Liver (tissue), 9 donors: Measurements from ENCODE around the gene ARHGEF10L. TPM values are rescaled to one million over a fixed set of nuclear protein-coding genes. Genes with fewer than 3 reads are reported as not detected.

Experiments
- DNase-seq: peaks from one replicate; pipeline ENCODE4 v3.0.0-alpha.2; 2017; ENCODE audit warnings: low spot score
- H3K27ac ChIP-seq, 2 donors: one replicate each; pipeline ENCODE4 v1.7.0; 2013; ENCODE audit warnings: inconsistent platforms in 2 of 2, low read length in 2 of 2, control low read depth in 1 of 2, low read depth in 1 of 2, mild to moderate bottlenecking in 1 of 2
- H3K27me3 ChIP-seq, 4 donors: one replicate each; pipeline versions ENCODE4 v1.6.1 to v1.7.0; 2013; ENCODE audit warnings: low read length in 3 of 4, inconsistent platforms in 1 of 4, mild to moderate bottlenecking in 1 of 4, moderate library complexity in 1 of 4; ENCODE audit not compliant: control insufficient read depth in 4 of 4, insufficient read depth in 4 of 4
- H3K36me3 ChIP-seq, 4 donors: one replicate each; pipeline versions ENCODE4 v1.6.1 to v1.7.0; 2013; ENCODE audit warnings: low read length in 3 of 4, mild to moderate bottlenecking in 3 of 4, low read depth in 1 of 4, moderate library complexity in 1 of 4; ENCODE audit not compliant: control insufficient read depth in 4 of 4, insufficient read depth in 3 of 4
- H3K4me1 ChIP-seq, 4 donors: one replicate each; pipeline versions ENCODE4 v1.6.1 to v1.7.0; 2013; ENCODE audit warnings: low read length in 3 of 4, mild to moderate bottlenecking in 3 of 4, moderate library complexity in 1 of 4; ENCODE audit not compliant: control insufficient read depth in 4 of 4, insufficient read depth in 4 of 4
- H3K4me3 ChIP-seq, 3 donors: one replicate each; pipeline versions ENCODE4 v1.6.1 to v1.7.0; 2013; ENCODE audit warnings: low read length in 3 of 3, control low read depth in 1 of 3, low read depth in 1 of 3, mild to moderate bottlenecking in 1 of 3
- H3K9ac ChIP-seq, 2 donors: one replicate each; pipeline ENCODE4 v1.7.0; 2013; ENCODE audit warnings: low read length in 2 of 2, mild to moderate bottlenecking in 2 of 2, moderate library complexity in 2 of 2, control low read depth in 1 of 2, low read depth in 1 of 2
- H3K9me3 ChIP-seq, 4 donors: one replicate each; pipeline versions ENCODE4 v1.6.1 to v1.7.0; 2013; ENCODE audit warnings: low read length in 3 of 4; ENCODE audit not compliant: control insufficient read depth in 4 of 4
- FOXA1 ChIP-seq: IDR thresholded peaks from 2 replicates; pipeline ENCODE4 v1.6.1; 2016; ENCODE audit warnings: antibody characterized with exemption
- FOXA2 ChIP-seq: IDR thresholded peaks from 2 replicates; pipeline ENCODE4 v1.6.1; 2016; ENCODE audit warnings: antibody characterized with exemption
- GABPA ChIP-seq, 2 donors: IDR thresholded peaks in 1 of 2; conservative IDR thresholded peaks in 1 of 2; 2 replicates each; pipeline ENCODE4 v1.6.1; 2016; ENCODE audit warnings: antibody characterized with exemption in 2 of 2, mild to moderate bottlenecking in 1 of 2, moderate library complexity in 1 of 2
- HNF4A ChIP-seq, 2 donors: conservative IDR thresholded peaks; 2 replicates each; pipeline ENCODE4 v1.6.1; 2016; ENCODE audit warnings: antibody characterized with exemption in 2 of 2, mild to moderate bottlenecking in 2 of 2
- HNF4G ChIP-seq: IDR thresholded peaks from 2 replicates; pipeline ENCODE4 v1.6.1; 2016; ENCODE audit warnings: antibody characterized with exemption
- JUND ChIP-seq, 2 donors: IDR thresholded peaks; 2 replicates each; pipeline ENCODE4 v1.6.1; 2016; ENCODE audit warnings: antibody characterized with exemption in 2 of 2
- NR2F2 ChIP-seq: IDR thresholded peaks from 2 replicates; pipeline ENCODE4 v1.6.1; 2016; ENCODE audit warnings: antibody characterized with exemption
- RAD21 ChIP-seq, 2 donors: IDR thresholded peaks; 2 replicates each; pipeline ENCODE4 v1.6.1; 2016; ENCODE audit warnings: antibody characterized with exemption in 2 of 2, mild to moderate bottlenecking in 2 of 2
- RXRA ChIP-seq, 2 donors: IDR thresholded peaks; 2 replicates each; pipeline ENCODE4 v1.6.1; 2017 to 2018; ENCODE audit warnings: antibody characterized with exemption in 2 of 2, mild to moderate bottlenecking in 1 of 2
- SP1 ChIP-seq: IDR thresholded peaks from 2 replicates; pipeline ENCODE4 v1.6.1; 2018; ENCODE audit warnings: antibody characterized with exemption, mild to moderate bottlenecking
- TAF1 ChIP-seq: conservative IDR thresholded peaks from 2 replicates; pipeline ENCODE4 v1.6.1; 2016; ENCODE audit warnings: antibody characterized with exemption, mild to moderate bottlenecking
- YY1 ChIP-seq: IDR thresholded peaks from 2 replicates; pipeline ENCODE4 v1.6.1; 2016; ENCODE audit warnings: antibody characterized with exemption, mild to moderate bottlenecking
- whole genome bisulfite sequencing: extraction: QIAGEN DNeasy Blood & Tissue Kit; methylation state at CpG from one replicate; pipeline ENCODE4 v1.1.7; 2013; 5-methylcytosine and 5-hydroxymethylcytosine counted together
- polyA plus RNA-seq, 2 donors: library from polyadenylated mRNA; stranded (reverse) in 1 of 2; unstranded in 1 of 2; fragments of 200-250 nt in 1 of 2; fragments of >200 nt in 1 of 2; fragmentation: Nextera tagmentation in 1 of 2; extraction: Ambion mirVana in 1 of 2; gene quantifications; one replicate each; pipeline versions ENCODE4 v1.2.1 to v1.2.3, GENCODE V29; 2013 to 2015
- total RNA-seq, 2 donors: library from RNA; depleted of rRNA; stranded (reverse); fragments of >200 nt; gene quantifications; one replicate each; pipeline ENCODE4 v1.2.3, GENCODE V29; 2014
- TF ChIP-seq, protein P1 (sequence below): IDR thresholded peaks from 2 replicates; pipeline ENCODE4 v1.6.1; 2016; ENCODE audit warnings: antibody characterized with exemption
- TF ChIP-seq, protein P2 (sequence below): IDR thresholded peaks from 2 replicates; pipeline ENCODE4 v1.6.1; 2016; ENCODE audit warnings: antibody characterized with exemption
- TF ChIP-seq, protein P3 (sequence below): fragments of 150-350 bp; IDR thresholded peaks from 2 replicates; pipeline ENCODE4 v1.5.1; 2017; ENCODE audit warnings: improper control_type of control experiment, low read depth, low read length; ENCODE audit not compliant: missing input control
- donor health status: healthy.
- donor health status: healthy.
- donor health status: healthy.
- donor health status: healthy.
- donor health status: healthy.

ARHGEF10L gene
- total and polyA plus RNA-seq, 4 donors, result 26.3 to 169 (median 57.5) TPM

DNA sequence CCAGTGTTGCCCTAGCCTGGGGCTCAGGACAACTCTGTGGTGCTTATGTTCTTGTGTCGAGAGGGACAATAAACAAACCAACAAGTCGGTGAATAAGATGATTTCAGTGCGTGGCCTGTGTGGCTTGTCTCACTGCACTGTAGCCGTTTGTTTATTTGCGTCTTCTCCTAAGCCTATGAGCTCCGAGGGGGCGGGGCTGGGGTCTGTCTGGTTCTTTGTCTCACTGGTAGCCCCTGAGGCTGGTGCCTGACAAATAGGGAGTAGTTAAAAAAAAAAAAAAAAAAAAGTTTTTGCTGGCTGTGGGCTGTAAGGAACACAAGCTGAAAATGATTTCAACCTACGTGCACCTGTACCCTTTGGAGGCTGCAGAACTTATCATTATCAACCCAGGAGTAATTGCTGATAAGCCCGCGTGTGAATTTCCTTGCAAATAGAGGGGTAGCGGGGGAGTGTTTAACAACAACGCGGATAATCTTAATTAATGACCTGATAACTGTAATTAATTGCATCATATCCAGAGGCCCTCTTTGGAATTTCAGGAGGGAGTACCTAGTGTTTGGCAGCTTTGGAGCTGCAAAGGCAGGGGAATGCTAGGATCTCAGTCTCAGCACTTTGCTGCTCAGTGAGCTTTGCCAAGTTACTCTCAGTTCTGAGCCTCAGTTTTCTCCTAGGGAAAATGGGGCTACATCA, 925 bp upstream of the ARHGEF10L start:
- no peaks in the 10 kb centered on the region for H3K27me3 ChIP-seq
- DNase-seq, result no peak
- H3K4me3 ChIP-seq, result no peak overlapping the region
- TF ChIP-seq FOXA1 (no peak), NR2F2 (no peak), HNF4A (conservative IDR thresholded peaks at IDR 0.05) (no peak)
- no peaks in the 10 kb centered on the region for H3K36me3 ChIP-seq
- no peaks in the 10 kb centered on the region for H3K9me3 ChIP-seq
- 18% methylated on average over 13 of the region's 13 CpGs for WGBS
- peaks cover 6 to 27% (median 15%) of the 10 kb centered on the region in 4 donors for H3K4me1 ChIP-seq
- H3K27ac ChIP-seq, result peak overlapping the region; percentile 79 to 80
- H3K9ac ChIP-seq, result no peak overlapping the region

DNA sequence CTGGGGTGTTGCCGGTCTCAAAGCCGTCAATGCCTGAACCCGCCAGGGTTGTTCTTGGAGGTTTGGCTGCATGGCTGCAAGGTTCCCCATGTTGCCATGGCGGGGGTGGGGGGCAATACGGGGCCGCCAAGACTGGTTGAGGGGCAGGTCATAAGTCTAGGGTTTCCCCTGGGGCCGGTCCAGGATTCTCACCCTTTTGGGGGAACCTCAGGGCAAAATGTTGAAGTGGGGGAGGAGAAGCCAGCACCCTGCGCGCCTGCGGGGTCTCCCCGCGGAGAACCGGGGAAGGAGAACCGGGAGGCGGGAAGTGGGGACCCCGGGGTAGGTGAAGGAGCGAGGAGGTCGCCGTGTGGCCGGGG, 401 bp upstream of the ARHGEF10L start:
- no peak for DNase-seq
- Histone ChIP-seq H3K9me3 (no peaks in the 10 kb centered on the region), H3K9ac (peak overlapping the region in 1 of 2 donors; percentile 6), H3K27me3 (no peaks in the 10 kb centered on the region), H3K4me3 (peak overlapping the region in 1 of 3 donors; percentile 73), H3K4me1 (peaks cover 6 to 27% (median 15%) of the 10 kb centered on the region in 4 donors), H3K27ac (peak overlapping the region; percentile 79 to 80), H3K36me3 (no peaks in the 10 kb centered on the region)
- 23% methylated on average over 20 of the region's 20 CpGs for WGBS
- TF ChIP-seq FOXA2 (no peak), NR2F2 (no peak), GABPA (IDR thresholded peaks at IDR 0.05 in 1 of 2, conservative IDR thresholded peaks at IDR 0.05 in 1 of 2) (no peak), HNF4G (no peak), HNF4A (conservative IDR thresholded peaks at IDR 0.05) (no peak), YY1 (no peak), FOXA1 (no peak), JUND (IDR thresholded peaks at IDR 0.05) (no peak), RXRA (IDR thresholded peaks at IDR 0.05) (no peak), TAF1 (no peak), RAD21 (IDR thresholded peaks at IDR 0.05) (no peak), SP1 (no peak)
- TF ChIP-seq, protein P1, sequence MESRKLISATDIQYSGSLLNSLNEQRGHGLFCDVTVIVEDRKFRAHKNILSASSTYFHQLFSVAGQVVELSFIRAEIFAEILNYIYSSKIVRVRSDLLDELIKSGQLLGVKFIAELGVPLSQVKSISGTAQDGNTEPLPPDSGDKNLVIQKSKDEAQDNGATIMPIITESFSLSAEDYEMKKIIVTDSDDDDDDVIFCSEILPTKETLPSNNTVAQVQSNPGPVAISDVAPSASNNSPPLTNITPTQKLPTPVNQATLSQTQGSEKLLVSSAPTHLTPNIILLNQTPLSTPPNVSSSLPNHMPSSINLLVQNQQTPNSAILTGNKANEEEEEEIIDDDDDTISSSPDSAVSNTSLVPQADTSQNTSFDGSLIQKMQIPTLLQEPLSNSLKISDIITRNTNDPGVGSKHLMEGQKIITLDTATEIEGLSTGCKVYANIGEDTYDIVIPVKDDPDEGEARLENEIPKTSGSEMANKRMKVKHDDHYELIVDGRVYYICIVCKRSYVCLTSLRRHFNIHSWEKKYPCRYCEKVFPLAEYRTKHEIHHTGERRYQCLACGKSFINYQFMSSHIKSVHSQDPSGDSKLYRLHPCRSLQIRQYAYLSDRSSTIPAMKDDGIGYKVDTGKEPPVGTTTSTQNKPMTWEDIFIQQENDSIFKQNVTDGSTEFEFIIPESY, result no peak
- TF ChIP-seq, protein P2, sequence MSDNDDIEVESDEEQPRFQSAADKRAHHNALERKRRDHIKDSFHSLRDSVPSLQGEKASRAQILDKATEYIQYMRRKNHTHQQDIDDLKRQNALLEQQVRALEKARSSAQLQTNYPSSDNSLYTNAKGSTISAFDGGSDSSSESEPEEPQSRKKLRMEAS, result no peak
- TF ChIP-seq, protein P3, sequence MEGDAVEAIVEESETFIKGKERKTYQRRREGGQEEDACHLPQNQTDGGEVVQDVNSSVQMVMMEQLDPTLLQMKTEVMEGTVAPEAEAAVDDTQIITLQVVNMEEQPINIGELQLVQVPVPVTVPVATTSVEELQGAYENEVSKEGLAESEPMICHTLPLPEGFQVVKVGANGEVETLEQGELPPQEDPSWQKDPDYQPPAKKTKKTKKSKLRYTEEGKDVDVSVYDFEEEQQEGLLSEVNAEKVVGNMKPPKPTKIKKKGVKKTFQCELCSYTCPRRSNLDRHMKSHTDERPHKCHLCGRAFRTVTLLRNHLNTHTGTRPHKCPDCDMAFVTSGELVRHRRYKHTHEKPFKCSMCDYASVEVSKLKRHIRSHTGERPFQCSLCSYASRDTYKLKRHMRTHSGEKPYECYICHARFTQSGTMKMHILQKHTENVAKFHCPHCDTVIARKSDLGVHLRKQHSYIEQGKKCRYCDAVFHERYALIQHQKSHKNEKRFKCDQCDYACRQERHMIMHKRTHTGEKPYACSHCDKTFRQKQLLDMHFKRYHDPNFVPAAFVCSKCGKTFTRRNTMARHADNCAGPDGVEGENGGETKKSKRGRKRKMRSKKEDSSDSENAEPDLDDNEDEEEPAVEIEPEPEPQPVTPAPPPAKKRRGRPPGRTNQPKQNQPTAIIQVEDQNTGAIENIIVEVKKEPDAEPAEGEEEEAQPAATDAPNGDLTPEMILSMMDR, result no peak
